ENCODE data around the gene IFI27.

GRCh38 chr14:94158239-94158883 lies 47.8 kb downstream of the IFI27 start:
- TF ChIP-seq CTCF (IDR thresholded peaks at IDR 0.05) (no peak), POLR2A (IDR thresholded peaks at IDR 0.05) (no peak)
